GM12801 (cell line): Measurements from ENCODE around the gene IZUMO4.

Experiments used
- TF ChIP-seq, protein P1 (sequence below): IDR thresholded peaks from one replicate; pipeline ENCODE4 v1.5.1; 2011; ENCODE audit warnings: control low read depth; ENCODE audit not compliant: insufficient read length; ENCODE audit errors: extremely low read depth

IZUMO4 gene

DNA sequence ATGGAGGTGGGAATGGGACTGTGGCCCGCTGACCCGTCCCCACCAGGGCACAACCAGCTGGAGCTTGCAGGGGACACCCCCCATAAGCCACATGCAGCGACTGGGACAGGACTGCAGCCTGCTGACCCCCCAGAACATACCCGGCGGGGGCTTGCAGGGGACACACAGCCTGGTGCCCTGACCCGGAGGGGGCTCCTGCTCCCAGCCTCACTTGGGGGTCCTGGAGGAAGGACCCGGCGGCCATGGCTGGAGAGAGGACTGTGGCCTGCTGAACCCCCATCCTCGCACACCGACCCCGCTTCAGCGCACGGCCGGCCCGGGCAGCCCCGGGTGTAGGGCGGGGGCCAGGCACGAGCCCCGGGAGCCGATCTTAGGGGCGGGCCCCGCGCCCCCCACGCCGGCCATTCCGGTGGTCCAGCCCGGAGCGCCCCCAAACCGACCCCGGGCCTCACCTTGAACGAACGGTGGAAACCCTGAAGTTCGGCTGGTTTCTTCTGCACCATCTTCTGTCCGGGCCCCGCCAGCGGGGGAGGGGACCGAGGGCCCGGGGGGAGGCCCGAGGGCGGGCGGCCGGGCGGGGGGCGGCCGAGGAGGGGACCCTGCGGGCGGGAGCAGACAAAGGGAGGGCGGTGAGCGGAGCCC is 46.2 kb upstream of the IZUMO4 start:
- TF ChIP-seq, protein P1, sequence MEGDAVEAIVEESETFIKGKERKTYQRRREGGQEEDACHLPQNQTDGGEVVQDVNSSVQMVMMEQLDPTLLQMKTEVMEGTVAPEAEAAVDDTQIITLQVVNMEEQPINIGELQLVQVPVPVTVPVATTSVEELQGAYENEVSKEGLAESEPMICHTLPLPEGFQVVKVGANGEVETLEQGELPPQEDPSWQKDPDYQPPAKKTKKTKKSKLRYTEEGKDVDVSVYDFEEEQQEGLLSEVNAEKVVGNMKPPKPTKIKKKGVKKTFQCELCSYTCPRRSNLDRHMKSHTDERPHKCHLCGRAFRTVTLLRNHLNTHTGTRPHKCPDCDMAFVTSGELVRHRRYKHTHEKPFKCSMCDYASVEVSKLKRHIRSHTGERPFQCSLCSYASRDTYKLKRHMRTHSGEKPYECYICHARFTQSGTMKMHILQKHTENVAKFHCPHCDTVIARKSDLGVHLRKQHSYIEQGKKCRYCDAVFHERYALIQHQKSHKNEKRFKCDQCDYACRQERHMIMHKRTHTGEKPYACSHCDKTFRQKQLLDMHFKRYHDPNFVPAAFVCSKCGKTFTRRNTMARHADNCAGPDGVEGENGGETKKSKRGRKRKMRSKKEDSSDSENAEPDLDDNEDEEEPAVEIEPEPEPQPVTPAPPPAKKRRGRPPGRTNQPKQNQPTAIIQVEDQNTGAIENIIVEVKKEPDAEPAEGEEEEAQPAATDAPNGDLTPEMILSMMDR, result no peak

DNA sequence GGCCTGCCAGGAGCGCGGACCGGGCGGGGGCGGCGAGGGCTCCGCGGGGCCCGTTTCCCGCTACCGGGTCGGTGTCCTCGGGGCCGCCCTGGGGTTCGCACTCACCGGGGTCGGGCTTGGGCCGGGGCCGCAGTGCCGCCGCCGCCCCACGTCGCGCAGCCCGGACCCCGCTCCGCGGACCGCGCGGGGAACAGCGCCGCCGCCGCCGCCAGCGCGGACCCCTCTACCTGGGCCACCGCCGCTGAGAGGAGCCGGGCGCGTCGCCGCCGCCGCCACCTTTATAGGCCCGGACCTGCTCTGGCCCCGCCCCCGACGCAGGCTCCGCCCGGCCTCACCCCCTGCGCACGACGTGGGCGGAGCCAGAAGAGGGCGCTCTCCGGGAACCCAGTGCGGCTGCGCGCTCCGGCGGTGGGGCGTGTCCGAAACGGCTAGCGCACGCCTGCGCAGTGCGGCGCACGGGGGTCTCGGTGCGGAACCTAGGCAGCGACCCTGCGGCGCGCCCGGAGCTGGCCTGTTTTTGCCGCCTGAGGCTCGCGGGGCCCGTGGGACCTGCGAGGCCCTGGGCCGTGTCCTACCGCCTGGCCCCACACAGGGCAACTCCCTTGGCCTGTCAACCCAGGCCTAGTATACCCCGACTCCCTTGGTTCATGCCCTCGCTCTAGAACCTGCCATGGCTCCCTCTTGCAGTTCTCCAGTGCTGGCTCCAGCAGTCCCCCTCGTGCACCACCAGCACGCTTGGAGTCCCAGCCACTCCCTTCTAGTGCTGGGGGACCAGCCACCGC is 45.5 kb upstream of the IZUMO4 start, which contains the start of gene MKNK2:
MKNK2 (minus strand) TSS at position 254 of the 782 bp plus-strand sequence. CDS start 393 bp downstream, outside the sequence.
- TF ChIP-seq, protein P1, result no peak

DNA sequence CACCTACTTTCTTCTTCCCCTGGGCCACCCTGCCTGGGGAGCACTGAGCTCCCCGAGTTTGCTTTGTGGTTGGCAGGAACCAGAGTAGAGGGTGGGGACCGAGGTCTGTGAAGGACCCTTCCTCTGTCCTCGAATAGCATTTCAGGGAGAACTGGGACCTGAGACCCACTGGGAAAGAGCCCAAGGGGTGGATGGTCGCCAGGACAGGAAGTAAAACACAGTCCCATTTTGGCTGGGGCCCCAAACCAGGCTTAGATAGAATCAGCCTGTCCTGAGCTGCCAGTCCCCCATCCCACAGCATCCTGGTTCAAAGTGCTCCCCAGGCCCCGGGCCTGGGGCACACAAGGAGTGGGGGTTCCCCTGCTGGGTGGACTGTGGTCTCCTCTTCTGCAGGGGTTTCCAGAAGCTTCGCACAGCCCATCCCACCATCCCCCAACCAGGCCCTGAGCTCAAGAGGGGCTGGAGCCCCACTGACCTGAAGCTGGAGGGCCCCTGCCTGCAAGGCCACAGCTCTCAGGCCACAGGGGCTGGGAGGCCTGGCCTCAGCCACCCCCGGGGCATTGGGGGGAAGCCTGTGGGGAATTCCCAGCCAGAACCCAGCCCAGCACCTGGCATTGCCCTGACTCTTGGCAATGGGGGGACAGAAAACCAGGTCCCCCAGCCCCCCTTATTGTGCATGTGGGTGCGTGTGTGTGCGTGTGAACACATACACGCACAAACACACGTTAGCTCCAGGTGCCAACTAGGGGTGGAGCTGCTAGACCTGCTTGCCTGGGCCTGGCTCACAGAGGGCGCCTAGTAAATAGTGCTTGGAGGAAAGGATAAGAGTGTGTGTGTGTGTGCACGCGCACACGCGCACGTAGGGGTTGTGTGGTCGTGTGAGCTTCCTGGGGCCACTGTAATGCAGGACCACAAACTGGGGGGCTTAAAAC is 44.7 kb upstream of the IZUMO4 start:
- TF ChIP-seq, protein P1, result no peak

DNA sequence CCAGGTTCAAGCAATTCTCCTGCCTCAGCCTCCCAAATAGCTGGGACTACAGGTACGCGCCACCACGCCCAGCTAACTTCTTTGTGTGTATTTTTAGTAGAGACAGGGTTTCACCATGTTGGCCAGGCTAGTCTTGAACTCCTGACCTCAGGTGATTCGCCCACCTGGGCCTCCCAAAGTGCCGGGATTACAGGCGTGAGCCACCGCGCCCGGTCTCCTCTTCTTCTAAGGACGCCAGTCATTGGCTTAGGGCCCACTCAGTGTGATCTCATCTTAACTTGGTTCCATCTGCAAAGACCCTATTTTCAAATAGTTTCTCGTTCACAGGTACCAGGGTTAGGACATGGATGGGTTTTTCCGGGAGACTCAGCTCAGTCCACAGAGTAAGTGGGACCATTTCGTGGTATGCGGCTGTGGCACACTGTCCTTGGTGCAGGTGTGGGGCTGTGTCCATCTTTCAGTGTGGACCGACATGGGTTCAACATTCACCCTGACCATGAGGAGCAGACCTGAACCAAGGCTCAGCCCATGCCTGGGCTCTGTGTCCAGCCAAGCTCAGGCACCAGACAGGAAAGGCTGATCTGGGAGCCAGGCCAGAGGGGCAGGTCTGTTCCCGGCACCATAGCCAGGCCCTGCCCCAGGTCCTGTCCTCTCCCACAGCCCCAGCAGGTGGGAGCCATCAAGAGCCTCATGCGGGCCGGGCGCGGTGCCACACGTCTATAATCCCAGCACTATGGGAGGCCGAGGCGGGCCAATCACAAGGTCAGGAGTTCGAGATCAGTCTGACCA is 42.9 kb upstream of the IZUMO4 start:
- TF ChIP-seq, protein P1, result no peak

DNA sequence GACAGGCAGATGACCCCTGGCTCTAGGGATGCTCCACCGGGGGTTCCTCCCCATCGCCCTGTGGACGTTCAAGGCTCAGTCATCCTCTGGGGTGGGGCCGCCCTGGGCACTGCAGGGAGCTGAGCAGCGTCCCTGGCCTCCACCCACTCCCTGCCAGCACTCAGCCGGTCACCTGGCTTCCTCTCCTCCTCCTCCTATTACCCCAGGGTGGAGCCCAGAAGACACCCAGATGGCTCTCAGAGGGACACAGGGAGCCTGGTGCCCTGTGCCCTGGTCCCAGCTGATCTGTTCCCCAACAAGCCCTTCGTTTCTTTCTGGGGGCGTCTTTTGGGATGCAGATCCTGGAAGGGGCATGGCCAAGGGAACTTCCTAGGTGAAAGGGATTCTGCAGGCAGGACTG is 42.0 kb upstream of the IZUMO4 start:
- TF ChIP-seq, protein P1, result no peak

DNA sequence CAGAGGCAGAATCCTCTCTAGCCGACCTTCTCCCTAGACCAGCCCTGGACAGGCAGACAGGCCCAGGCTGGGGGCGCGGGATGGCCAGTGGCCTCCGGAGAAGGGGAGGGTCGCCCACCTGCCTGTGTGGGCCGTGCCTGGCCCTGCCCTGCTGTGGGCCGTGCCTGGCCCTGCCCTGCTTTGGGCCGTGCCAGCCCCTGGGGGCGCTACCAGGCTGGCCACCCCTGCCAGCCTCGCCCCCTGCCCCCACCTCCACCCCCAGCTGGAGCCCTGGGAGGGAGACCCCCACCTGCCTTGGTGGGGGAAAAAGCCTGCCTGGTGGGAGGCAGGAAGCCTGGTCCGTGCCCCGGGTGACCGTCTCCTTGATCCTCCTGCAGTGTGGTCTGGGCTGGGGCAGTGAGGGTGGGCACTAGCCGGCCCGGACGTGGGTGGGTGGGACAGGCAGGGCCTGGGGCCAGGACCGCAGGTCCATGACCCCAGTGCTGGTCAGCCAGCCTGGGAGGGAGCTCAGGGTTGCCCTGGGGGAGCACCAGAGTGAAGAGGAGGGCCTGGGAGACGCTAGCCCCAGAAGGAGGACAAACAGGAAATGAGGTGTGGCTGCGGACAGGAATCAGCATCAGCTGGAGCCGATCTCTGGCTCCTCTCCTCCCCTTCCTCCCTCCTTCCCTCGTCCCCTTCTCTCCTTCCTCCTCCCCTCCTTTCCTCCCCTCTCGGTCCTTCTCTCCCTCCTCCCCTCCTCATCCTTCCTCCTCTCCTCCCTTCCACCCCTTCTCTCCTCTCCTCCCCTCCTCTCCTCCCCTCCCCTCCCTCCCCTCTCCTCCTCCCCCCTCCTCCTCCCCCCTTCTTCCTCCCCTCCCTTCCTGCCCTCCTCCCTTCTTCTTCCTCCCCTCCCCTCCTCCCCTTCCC is 40.5 kb upstream of the IZUMO4 start:
- TF ChIP-seq, protein P1, result no peak
